PC-9 (cell line): ENCODE measurements around the gene HPS1. TPM values are rescaled to one million over a fixed set of nuclear protein-coding genes. Genes with fewer than 3 reads are reported as not detected.
A peak's percentile ranks its signal among the peaks of the same experiment; 100 is the strongest.

Experiments used
- BruUV-seq: library from RNA; stranded (reverse); fragments of 400-500 nt; replicated peaks from 2 replicates; lab custom pipeline; 2021; lab: Mats Ljungman, UMichigan
- CTCF ChIA-PET: fragments of 300-600 bp; sonication (Branson Sonifier 250); formaldehyde crosslinking; loops from one replicate; lab custom pipeline; 2022; ENCODE audit warnings: antibody characterized with exemption; lab: Charles Lee
- POLR2A ChIA-PET: fragments of 300-600 bp; sonication (Branson Sonifier 250); formaldehyde crosslinking; loops from one replicate; lab custom pipeline; 2022; ENCODE audit warnings: antibody characterized with exemption; ENCODE audit not compliant: unreplicated experiment; lab: Charles Lee
- DNase-seq, 2 experiments: peaks; one replicate each; pipeline versions ENCODE4 v3.0.0 to v3.0.0-alpha.2; 2015 to 2022; ENCODE audit warnings: mixed read lengths in 1 of 2
- H2AFZ ChIP-seq: fragments of 200-600 bp; sonication (generic); 2 replicates; pipeline ENCODE4 v1.8.1; 2017; ENCODE audit warnings: antibody characterized with exemption
- H3F3A ChIP-seq: fragments of 200-600 bp; sonication (generic); 2 replicates; pipeline ENCODE4 v1.8.1; 2017; ENCODE audit warnings: antibody characterized with exemption, mild to moderate bottlenecking, low read depth; ENCODE audit not compliant: insufficient read depth
- H3K27ac ChIP-seq: fragments of 200-600 bp; sonication (generic); 2 replicates; pipeline ENCODE4 v1.6.1; 2016; ENCODE audit warnings: mixed run types
- H3K27me3 ChIP-seq: fragments of 200-600 bp; sonication (generic); 2 replicates; pipeline ENCODE4 v1.6.1; 2016; ENCODE audit warnings: low read depth, mixed run types; ENCODE audit not compliant: insufficient read depth
- H3K36me3 ChIP-seq: fragments of 200-600 bp; sonication (generic); 2 replicates; pipeline ENCODE4 v1.6.1; 2016; ENCODE audit warnings: low read depth, mixed run types
- H3K4me1 ChIP-seq: fragments of 200-600 bp; sonication (generic); replicated peaks from 2 replicates; pipeline ENCODE4 v1.6.1; 2016; ENCODE audit warnings: mixed run types; ENCODE audit not compliant: insufficient read depth
- H3K4me2 ChIP-seq: fragments of 200-600 bp; sonication (generic); 2 replicates; pipeline ENCODE4 v1.6.1; 2017; ENCODE audit warnings: mixed run types
- H3K4me3 ChIP-seq: fragments of 200-600 bp; sonication (generic); 2 replicates; pipeline ENCODE4 v1.6.1; 2016; ENCODE audit warnings: mixed run types
- H3K79me2 ChIP-seq: fragments of 200-600 bp; sonication (generic); 2 replicates; pipeline ENCODE4 v1.6.1; 2017; ENCODE audit warnings: low read depth, mixed run types
- H3K9me2 ChIP-seq: fragments of 200-600 bp; sonication (generic); 2 replicates; pipeline ENCODE4 v1.8.1; 2017; ENCODE audit warnings: mild to moderate bottlenecking; ENCODE audit not compliant: insufficient read depth
- H3K9me3 ChIP-seq: fragments of 200-600 bp; sonication (generic); 2 replicates; pipeline ENCODE4 v1.8.1; 2016; ENCODE audit warnings: low read depth; ENCODE audit not compliant: insufficient read depth
- H4K20me1 ChIP-seq: fragments of 200-600 bp; sonication (generic); 2 replicates; pipeline ENCODE4 v1.8.1; 2017; ENCODE audit not compliant: insufficient read depth
- EZH2 ChIP-seq: fragments of 200-600 bp; sonication (generic); IDR thresholded peaks from 2 replicates; pipeline ENCODE4 v1.8.0; 2017; ENCODE audit warnings: antibody characterized with exemption, low read depth
- intact Hi-C: fragments of 100-400 bp; cut with micrococcal nuclease; formaldehyde crosslinking; loops from one replicate; pipeline ENCODE4 v1.10.0; 2022; ENCODE audit not compliant: unreplicated experiment
- total RNA-seq: library from RNA; stranded (reverse); gene quantifications from 2 replicates; pipeline ENCODE4 v1.2.3, GENCODE V29; 2021
- TF ChIP-seq, protein P1 (sequence below): fragments of 200-600 bp; sonication (generic); conservative IDR thresholded peaks from 2 replicates; pipeline ENCODE4 v1.6.1; 2017; ENCODE audit warnings: mixed run types, antibody characterized with exemption, mild to moderate bottlenecking, moderate library complexity

The HPS1 gene
- total RNA-seq, 1 experiment from 2014 or later: 43.2 TPM

DNA sequence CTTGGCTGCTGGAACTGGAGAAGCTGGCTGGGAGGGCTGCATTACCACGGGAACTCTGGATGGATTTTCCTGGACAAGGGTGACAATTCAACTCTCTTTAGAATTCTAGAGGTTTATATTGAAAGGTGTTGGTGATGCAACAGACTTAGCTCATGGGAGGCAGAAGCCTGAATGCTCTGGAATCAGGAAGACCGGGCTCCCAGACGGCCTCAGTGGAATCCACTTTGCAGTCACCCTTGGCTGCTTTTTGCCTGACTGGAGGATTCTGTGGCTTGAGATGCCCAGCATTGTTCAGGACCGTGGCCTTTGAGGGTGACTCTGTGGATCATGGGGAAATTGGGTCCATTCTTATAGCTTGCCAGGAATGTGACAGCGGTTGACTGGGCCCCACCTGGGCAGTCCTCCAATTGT is 64.0 kb downstream of the HPS1 start:
- Histone ChIP-seq H2AFZ (no peak overlapping the region), H3K79me2 (no peaks in the 10 kb centered on the region), H3K4me1 (peaks cover 11% of the 10 kb centered on the region), H3K36me3 (no peaks in the 10 kb centered on the region), H3K27ac (peak overlapping the region; percentile 57; the same call in 1 of the 2 replicates), H3K4me3 (no peak overlapping the region), H3K9me2 (no peaks in the 10 kb centered on the region), H3K27me3 (no peaks in the 10 kb centered on the region), H3K4me2 (no peak overlapping the region), H3K9me3 (no peaks in the 10 kb centered on the region), H3F3A (no peaks in the 10 kb centered on the region; the same call in 1 of the 2 replicates), H4K20me1 (no peaks in the 10 kb centered on the region)
- ChIA-PET POLR2A (no interaction called here), CTCF (no interaction called here)
- intact Hi-C loops: no loop called here
- DNase-seq: no peak
- no TSS peak for BruUV-seq
- no peak for TF ChIP-seq EZH2
- TF ChIP-seq, protein P1, sequence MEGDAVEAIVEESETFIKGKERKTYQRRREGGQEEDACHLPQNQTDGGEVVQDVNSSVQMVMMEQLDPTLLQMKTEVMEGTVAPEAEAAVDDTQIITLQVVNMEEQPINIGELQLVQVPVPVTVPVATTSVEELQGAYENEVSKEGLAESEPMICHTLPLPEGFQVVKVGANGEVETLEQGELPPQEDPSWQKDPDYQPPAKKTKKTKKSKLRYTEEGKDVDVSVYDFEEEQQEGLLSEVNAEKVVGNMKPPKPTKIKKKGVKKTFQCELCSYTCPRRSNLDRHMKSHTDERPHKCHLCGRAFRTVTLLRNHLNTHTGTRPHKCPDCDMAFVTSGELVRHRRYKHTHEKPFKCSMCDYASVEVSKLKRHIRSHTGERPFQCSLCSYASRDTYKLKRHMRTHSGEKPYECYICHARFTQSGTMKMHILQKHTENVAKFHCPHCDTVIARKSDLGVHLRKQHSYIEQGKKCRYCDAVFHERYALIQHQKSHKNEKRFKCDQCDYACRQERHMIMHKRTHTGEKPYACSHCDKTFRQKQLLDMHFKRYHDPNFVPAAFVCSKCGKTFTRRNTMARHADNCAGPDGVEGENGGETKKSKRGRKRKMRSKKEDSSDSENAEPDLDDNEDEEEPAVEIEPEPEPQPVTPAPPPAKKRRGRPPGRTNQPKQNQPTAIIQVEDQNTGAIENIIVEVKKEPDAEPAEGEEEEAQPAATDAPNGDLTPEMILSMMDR: no peak

- no peak overlapping the region for H2AFZ ChIP-seq
- no TSS peak for BruUV-seq
- H3K4me3 ChIP-seq: no peak overlapping the region
- H3K79me2 ChIP-seq: no peaks in the 10 kb centered on the region
- no peaks in the 10 kb centered on the region for H3K36me3 ChIP-seq
- no peak overlapping the region for H3K27ac ChIP-seq
- H3F3A ChIP-seq: peaks cover 3% of the 10 kb centered on the region
- peaks cover 28% of the 10 kb centered on the region for H3K4me1 ChIP-seq
- no peaks in the 10 kb centered on the region for H3K9me2 ChIP-seq
- H3K4me2 ChIP-seq: no peak overlapping the region
- TF ChIP-seq, protein P1: no peak
- TF ChIP-seq EZH2: no peak
- DNase-seq: no peak
- no peaks in the 10 kb centered on the region for H3K9me3 ChIP-seq
- H4K20me1 ChIP-seq: no peaks in the 10 kb centered on the region
- ChIA-PET CTCF (no interaction called here), POLR2A (no interaction called here)
- no peaks in the 10 kb centered on the region for H3K27me3 ChIP-seq
- intact Hi-C loops: no loop called here
Measured at GRCh38 chr10:98380493-98381339, 66.0 kb downstream of the HPS1 start.

DNA sequence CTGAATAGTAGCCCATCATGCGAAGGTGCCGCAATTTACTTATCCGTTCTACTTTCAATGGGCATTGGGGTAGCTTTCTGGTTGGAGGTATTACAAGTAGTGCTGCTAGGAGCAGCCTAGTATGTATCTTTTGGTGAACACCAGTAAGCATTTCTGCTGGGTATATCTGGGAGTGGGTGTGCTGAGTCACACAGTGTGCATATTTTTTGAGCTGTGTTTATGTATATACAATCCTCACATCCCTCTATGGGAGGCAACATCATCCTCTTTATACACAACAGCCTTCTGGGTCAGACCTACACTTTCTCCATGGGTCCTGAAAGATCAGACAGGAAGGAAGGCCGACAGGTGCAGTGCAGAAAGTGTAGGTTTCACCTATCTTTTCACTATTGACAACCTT is 68.0 kb downstream of the HPS1 start:
- Histone ChIP-seq H3K27me3 (no peaks in the 10 kb centered on the region), H4K20me1 (no peaks in the 10 kb centered on the region), H3K27ac (no peak overlapping the region), H3K9me3 (no peaks in the 10 kb centered on the region), H3K4me1 (peaks cover 45% of the 10 kb centered on the region), H2AFZ (no peak overlapping the region), H3K79me2 (no peaks in the 10 kb centered on the region), H3K36me3 (no peaks in the 10 kb centered on the region), H3F3A (peaks cover 17% of the 10 kb centered on the region), H3K4me2 (no peak overlapping the region), H3K4me3 (no peak overlapping the region), H3K9me2 (no peaks in the 10 kb centered on the region)
- no peak for DNase-seq
- ChIA-PET CTCF (no interaction called here), POLR2A (interaction anchor here (0.7 kb wide), 1 partner anchor 691 kb away, joined by 3 read pairs; the partner anchor contains the start of gene AVPI1)
- intact Hi-C loops: no loop called here
- BruUV-seq: no TSS peak
- no peak for TF ChIP-seq EZH2
- TF ChIP-seq, protein P1: no peak
